HepG2 (cell line): ENCODE results near the gene ERV3-1. TPM values are rescaled to one million over a fixed set of nuclear protein-coding genes. Genes with fewer than 3 reads are reported as not detected.

Experiments used
- ARHGAP35 ChIP-seq: sonication (generic); formaldehyde crosslinking; IDR thresholded peaks from 2 replicates; pipeline ENCODE4 v1.9.0; 2022; ENCODE audit warnings: mild to moderate bottlenecking, inconsistent platforms, moderate library complexity, missing genetic modification reagents, borderline replicate concordance
- BORCS8-MEF2B ChIP-seq: sonication (generic); formaldehyde crosslinking; IDR thresholded peaks from 2 replicates; pipeline ENCODE4 v1.8.0; 2022; ENCODE audit warnings: mild to moderate bottlenecking, missing genetic modification reagents
- CREBL2 ChIP-seq: sonication (generic); formaldehyde crosslinking; IDR thresholded peaks from 2 replicates; pipeline ENCODE4 v1.8.1; 2023; ENCODE audit warnings: missing genetic modification reagents, mild to moderate bottlenecking, borderline replicate concordance
- PRDM4 ChIP-seq: sonication (generic); formaldehyde crosslinking; IDR thresholded peaks from 2 replicates; pipeline ENCODE4 v1.9.0; 2021; ENCODE audit warnings: missing genetic modification reagents, borderline replicate concordance
- SOX5 ChIP-seq: IDR thresholded peaks from 2 replicates; pipeline ENCODE4 v1.6.1; 2016; ENCODE audit warnings: borderline replicate concordance
- THAP9 ChIP-seq: sonication (generic); formaldehyde crosslinking; IDR thresholded peaks from 2 replicates; pipeline ENCODE4; 2020; ENCODE audit warnings: missing genetic modification reagents, mild to moderate bottlenecking, borderline replicate concordance
- ZFP90 ChIP-seq: sonication (generic); formaldehyde crosslinking; IDR thresholded peaks from 2 replicates; pipeline ENCODE4 v1.8.0; 2022; ENCODE audit warnings: missing genetic modification reagents, mild to moderate bottlenecking, inconsistent platforms, borderline replicate concordance
- ZIK1 ChIP-seq: sonication (generic); formaldehyde crosslinking; IDR thresholded peaks from 2 replicates; pipeline ENCODE4 v1.5.0; 2020; ENCODE audit warnings: mild to moderate bottlenecking, low read depth, missing genetic modification reagents, borderline replicate concordance
- ZNF143 ChIP-seq: sonication (generic); formaldehyde crosslinking; IDR thresholded peaks from 2 replicates; pipeline ENCODE4 v1.4.0; 2020; ENCODE audit warnings: missing genetic modification reagents
- ZNF33B ChIP-seq: sonication (generic); formaldehyde crosslinking; IDR thresholded peaks from 2 replicates; pipeline ENCODE4 v1.5.1; 2020; ENCODE audit warnings: mild to moderate bottlenecking, missing genetic modification reagents
- ZNF547 ChIP-seq: sonication (generic); formaldehyde crosslinking; IDR thresholded peaks from 2 replicates; pipeline ENCODE4 v1.5.1; 2020; ENCODE audit warnings: mild to moderate bottlenecking, missing genetic modification reagents
- ZNF574 ChIP-seq: sonication (generic); formaldehyde crosslinking; IDR thresholded peaks from 2 replicates; pipeline ENCODE4 v1.4.0; 2020; ENCODE audit warnings: missing genetic modification reagents
- ZNF580 ChIP-seq: IDR thresholded peaks from 2 replicates; pipeline ENCODE4 v1.6.1; 2016; ENCODE audit warnings: low read depth, borderline replicate concordance
- polyA plus RNA-seq, 8 experiments: library from polyadenylated mRNA; depleted of rRNA in 3 of 8; stranded (reverse) in 7 of 8; unstranded in 1 of 8; fragments of >200 nt; fragmentation: Illumina TruSeq in 4 of 8; extraction: Trizol in 4 of 8; gene quantifications; 2 replicates each; pipeline versions ENCODE4 v1.2.1 to v1.2.3, GENCODE V29; 2011 to 2016; ENCODE audit warnings: low read depth in 4 of 8, missing spikeins in 1 of 8, mixed read lengths in 1 of 8; ENCODE audit not compliant: insufficient read depth in 1 of 8
- total RNA-seq, 5 experiments: library from RNA; depleted of rRNA; stranded (reverse); fragments of >200 nt; fragmentation: Illumina TruSeq; extraction: Trizol; gene quantifications; 2 replicates each; pipeline ENCODE4 v1.2.3, GENCODE V29; 2016; ENCODE audit warnings: low read depth in 1 of 5
- TF ChIP-seq, protein P1 (sequence below): sonication (generic); formaldehyde crosslinking; IDR thresholded peaks from 2 replicates; pipeline ENCODE4 v1.4.0; 2020; ENCODE audit warnings: missing genetic modification reagents

ERV3-1 gene
- total and polyA plus RNA-seq, 2 of the 13 experiments (the other 11 are each of a cell fraction or from before 2014, with no cell fraction given) = 20.4 to 86.3 TPM

DNA sequence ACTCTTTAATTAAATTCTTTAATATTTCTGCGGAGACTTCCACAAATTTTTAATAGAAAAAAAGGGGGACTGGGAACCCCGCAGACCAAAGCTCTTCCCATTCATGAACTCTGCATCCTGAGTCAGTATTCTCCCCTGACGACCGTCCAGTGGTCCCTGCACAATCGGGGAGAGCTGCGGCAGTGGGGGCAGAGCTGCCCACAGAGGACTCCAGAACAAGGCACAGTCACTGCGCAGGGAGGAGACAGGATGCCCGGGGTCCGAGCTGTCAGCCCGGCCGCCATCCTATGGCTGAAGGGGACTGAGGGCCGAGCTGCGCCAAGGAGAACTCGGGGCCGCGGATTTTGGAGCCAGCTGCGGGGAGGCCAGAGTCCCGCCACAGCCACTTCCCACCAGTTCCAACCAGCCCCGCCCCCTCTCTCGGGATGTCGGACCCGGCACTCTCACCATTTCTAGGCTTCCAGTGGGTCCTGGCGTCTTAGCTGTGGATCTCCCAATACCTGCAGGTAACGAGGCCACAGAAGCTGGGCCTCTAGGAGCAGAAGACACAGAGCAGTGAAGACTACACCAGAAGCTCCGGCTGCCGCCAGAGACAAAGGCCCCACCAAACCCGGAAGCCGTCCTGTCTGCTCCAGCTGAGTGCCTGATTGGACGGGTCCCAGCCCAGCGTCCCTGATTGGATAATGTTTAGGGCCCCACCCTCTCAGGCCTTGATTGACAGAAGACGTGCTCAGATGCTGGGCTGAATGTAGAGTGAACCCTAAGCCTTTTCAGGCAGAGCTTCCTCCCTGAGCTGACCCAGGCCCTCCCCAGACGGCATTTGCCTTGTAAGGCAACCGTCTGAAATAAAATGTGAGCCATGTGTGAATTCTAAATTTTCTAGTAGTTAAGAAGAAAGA, at the start of gene ERV3-1 (continued):
- TF ChIP-seq ARHGAP35 (CRISPR knock-in tag) = peak; percentile 71; the same call in 1 of the 2 replicates
- TF ChIP-seq PRDM4 (CRISPR knock-in tag) = no peak
- peak; percentile 47; the same call in 1 of the 2 replicates for TF ChIP-seq SOX5 (CRISPR knock-in tag)
- peak; percentile 47; the same call in 1 of the 2 replicates for TF ChIP-seq ZNF143
- TF ChIP-seq ZIK1 (CRISPR knock-in tag) = no peak
- TF ChIP-seq, protein P1, sequence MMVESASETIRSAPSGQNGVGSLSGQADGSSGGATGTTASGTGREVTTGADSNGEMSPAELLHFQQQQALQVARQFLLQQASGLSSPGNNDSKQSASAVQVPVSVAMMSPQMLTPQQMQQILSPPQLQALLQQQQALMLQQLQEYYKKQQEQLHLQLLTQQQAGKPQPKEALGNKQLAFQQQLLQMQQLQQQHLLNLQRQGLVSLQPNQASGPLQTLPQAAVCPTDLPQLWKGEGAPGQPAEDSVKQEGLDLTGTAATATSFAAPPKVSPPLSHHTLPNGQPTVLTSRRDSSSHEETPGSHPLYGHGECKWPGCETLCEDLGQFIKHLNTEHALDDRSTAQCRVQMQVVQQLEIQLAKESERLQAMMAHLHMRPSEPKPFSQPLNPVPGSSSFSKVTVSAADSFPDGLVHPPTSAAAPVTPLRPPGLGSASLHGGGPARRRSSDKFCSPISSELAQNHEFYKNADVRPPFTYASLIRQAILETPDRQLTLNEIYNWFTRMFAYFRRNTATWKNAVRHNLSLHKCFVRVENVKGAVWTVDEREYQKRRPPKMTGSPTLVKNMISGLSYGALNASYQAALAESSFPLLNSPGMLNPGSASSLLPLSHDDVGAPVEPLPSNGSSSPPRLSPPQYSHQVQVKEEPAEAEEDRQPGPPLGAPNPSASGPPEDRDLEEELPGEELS (CRISPR knock-in tag) = no peak
- TF ChIP-seq ZNF33B (CRISPR knock-in tag) = 0 out of 2 replicates have a peak, but pooled peaks have one; percentile 74
- TF ChIP-seq ZFP90 (CRISPR knock-in tag) = 0 out of 2 replicates have a peak, but pooled peaks have one; percentile 59
- peak; percentile 66; the same call in 1 of the 2 replicates for TF ChIP-seq BORCS8-MEF2B
- TF ChIP-seq ZNF580 (CRISPR knock-in tag) = peak; percentile 77; the same call in 1 of the 2 replicates
- peak; percentile 70; the same call in 1 of the 2 replicates for TF ChIP-seq CREBL2 (CRISPR knock-in tag)
- TF ChIP-seq THAP9 = peak; percentile 51; the same call in 1 of the 2 replicates
- peak; percentile 79 for TF ChIP-seq ZNF574 (CRISPR knock-in tag)
- peak; percentile 80 for TF ChIP-seq ZNF547
